Body of pancreas (tissue), 4 donors: ENCODE results near the gene SPINK13. TPM values are rescaled to one million over a fixed set of nuclear protein-coding genes. Genes with fewer than 3 reads are reported as not detected.

ENCODE experiments used
- ATAC-seq: fragments of 150-250 bp; one replicate; pipeline ENCODE4 v1.9.1; 2016
- DNase-seq, 4 donors: peaks; one replicate each; pipeline ENCODE4 v3.0.0-alpha.2; 2019
- H3K27ac ChIP-seq, 4 donors: fragments of 200-600 bp; sonication (generic); 1 replicate in 3 of 4; 2 replicates in 1 of 4; pipeline versions ENCODE4 v1.5.1 to v1.6.1; 2016 to 2019; ENCODE audit warnings: mild to moderate bottlenecking in 1 of 4, mixed read lengths in 1 of 4, moderate library complexity in 1 of 4
- H3K27me3 ChIP-seq, 2 donors: fragments of 200-600 bp; sonication (generic); one replicate each; pipeline ENCODE4 v1.6.0; 2016; ENCODE audit warnings: mild to moderate bottlenecking in 1 of 2
- H3K36me3 ChIP-seq, 2 donors: fragments of 200-600 bp; sonication (generic); replicated peaks in 1 of 2; 2 replicates each; pipeline ENCODE4 v1.5.1; 2016; ENCODE audit warnings: low read depth in 2 of 2; ENCODE audit not compliant: insufficient read depth in 1 of 2
- H3K4me1 ChIP-seq: fragments of 200-600 bp; sonication (generic); one replicate; pipeline ENCODE4 v1.6.0; 2016
- H3K4me3 ChIP-seq, 2 donors: fragments of 200-600 bp; sonication (generic); 1 replicate in 1 of 2; 2 replicates in 1 of 2; pipeline ENCODE4 v1.5.1; 2016 to 2019
- H3K9me3 ChIP-seq, 3 donors: fragments of 200-600 bp; sonication (generic); 1 replicate in 2 of 3; 2 replicates in 1 of 3; pipeline ENCODE4 v1.5.1; 2016
- CTCF ChIP-seq, 7 experiments: fragments of 450-650 bp in 4 of 7; fragments of 200-600 bp in 3 of 7; sonication (generic) in 3 of 7; IDR thresholded peaks; one replicate each; pipeline ENCODE4 v1.5.1; 2016 to 2019; ENCODE audit warnings: antibody characterized with exemption in 7 of 7
- POLR2A ChIP-seq, 3 donors: fragments of 450-650 bp; IDR thresholded peaks; one replicate each; pipeline ENCODE4 v1.6.1; 2016; ENCODE audit warnings: antibody characterized with exemption in 3 of 3, mild to moderate bottlenecking in 2 of 3
- WGBS, 2 donors: methylation state at CpG; one replicate each; pipeline ENCODE4 v1.1.5; 2017; 5-methylcytosine and 5-hydroxymethylcytosine counted together
- intact Hi-C: fragments of 100-400 bp; cut with DNase I; formaldehyde crosslinking; loops from one replicate; pipeline ENCODE4 v1.15.1; 2023
- total RNA-seq, 2 donors: library from RNA; depleted of rRNA; stranded (reverse); fragments of >200 nt; gene quantifications; one replicate each; pipeline ENCODE4 v1.1.0, GENCODE V29; 2016

SPINK13 gene
- total RNA-seq, 2 donors from 2014 or later, result 2.6 to 5.7 TPM

GRCh38 chr5:148230240-148230639, 38.4 kb upstream of the SPINK13 start:
- TF ChIP-seq POLR2A (IDR thresholded peaks at IDR 0.05) (no peak), CTCF (IDR thresholded peaks at IDR 0.05) (no peak)
- no peaks in the 10 kb centered on the region for H3K9me3 ChIP-seq
- no peaks in the 10 kb centered on the region for H3K36me3 ChIP-seq
- no peak overlapping the region for H3K4me3 ChIP-seq
- WGBS, 2 donors, result 83 to 87% methylated on average over 7 of the region's 7 CpGs
- DNase-seq, result no peak
- no peak for ATAC-seq
- no peaks in the 10 kb centered on the region for H3K4me1 ChIP-seq
- no peaks in the 10 kb centered on the region for H3K27me3 ChIP-seq
- intact Hi-C loops, result no loop called here
- no peak overlapping the region for H3K27ac ChIP-seq

GRCh38 chr5:148237785-148238417, 30.7 kb upstream of the SPINK13 start:
- DNase-seq, result no peak
- H3K9me3 ChIP-seq, result no peaks in the 10 kb centered on the region

GRCh38 chr5:148238418-148238794, 30.2 kb upstream of the SPINK13 start, which contains the start of gene MARCOL:
Gene MARCOL, plus strand, starts transcription at chr5:148238525. Its CDS starts 73 bp downstream, at chr5:148238598.
- H3K4me3 ChIP-seq, result no peak within 1 kb of the TSS
- no peaks in the 10 kb centered on the region for H3K27me3 ChIP-seq
- intact Hi-C loops, result no loop called here
- H3K9me3 ChIP-seq, result no peaks in the 10 kb centered on the region
- 41 to 53% methylated on average over 2 of the region's 2 CpGs for WGBS, 2 donors
- TF ChIP-seq CTCF (IDR thresholded peaks at IDR 0.05) (no peak), POLR2A (IDR thresholded peaks at IDR 0.05) (no peak)
- no peaks in the 10 kb centered on the region for H3K36me3 ChIP-seq
- no peak within 1 kb of the TSS for H3K27ac ChIP-seq
- no peak for DNase-seq
- H3K4me1 ChIP-seq, result no peaks in the 10 kb centered on the region
- ATAC-seq, result no peak

More at GRCh38 chr5:148237785-148238417, 30.7 kb upstream of the SPINK13 start:
- H3K4me3 ChIP-seq, result no peak overlapping the region
- intact Hi-C loops, result no loop called here
- no peaks in the 10 kb centered on the region for H3K4me1 ChIP-seq
- H3K27ac ChIP-seq, result no peak overlapping the region
- 23 to 28% methylated on average over 4 of the region's 4 CpGs for WGBS, 2 donors
- no peak for ATAC-seq
- H3K27me3 ChIP-seq, result no peaks in the 10 kb centered on the region
- TF ChIP-seq CTCF (IDR thresholded peaks at IDR 0.05) (no peak), POLR2A (IDR thresholded peaks at IDR 0.05) (no peak)
- no peaks in the 10 kb centered on the region for H3K36me3 ChIP-seq

- no peak for TF ChIP-seq CTCF (IDR thresholded peaks at IDR 0.05)
- TF ChIP-seq POLR2A (IDR thresholded peaks at IDR 0.05), result no peak
- ATAC-seq, result no peak
- 61 to 66% methylated on average over 2 of the region's 2 CpGs for WGBS, 2 donors
Observed at GRCh38 chr5:148248894-148249293, 19.7 kb upstream of the SPINK13 start.

GRCh38 chr5:148255456-148255855, 13.1 kb upstream of the SPINK13 start:
- DNase-seq (no peak), ATAC-seq (no peak)
- no peak for TF ChIP-seq CTCF (IDR thresholded peaks at IDR 0.05)
- TF ChIP-seq POLR2A (IDR thresholded peaks at IDR 0.05), result no peak
- intact Hi-C loops, result no loop called here
- Histone ChIP-seq H3K4me3 (no peak overlapping the region), H3K4me1 (no peaks in the 10 kb centered on the region), H3K27me3 (no peaks in the 10 kb centered on the region), H3K9me3 (peaks cover 0 to 24% (median 0%) of the 10 kb centered on the region in 3 donors), H3K27ac (no peak overlapping the region), H3K36me3 (no peaks in the 10 kb centered on the region)

More at GRCh38 chr5:148248894-148249293, 19.7 kb upstream of the SPINK13 start:
- no peak overlapping the region for H3K27ac ChIP-seq
- no peaks in the 10 kb centered on the region for H3K36me3 ChIP-seq
- no peak for DNase-seq
- no peaks in the 10 kb centered on the region for H3K4me1 ChIP-seq
- no peaks in the 10 kb centered on the region for H3K27me3 ChIP-seq
- no peak overlapping the region for H3K4me3 ChIP-seq
- H3K9me3 ChIP-seq, result no peaks in the 10 kb centered on the region
- intact Hi-C loops, result no loop called here
